Thyroid gland (tissue), 4 donors: ENCODE measurements around the gene BICDL1. TPM values are rescaled to one million over a fixed set of nuclear protein-coding genes. Genes with fewer than 3 reads are reported as not detected.
A peak's percentile ranks its signal among the peaks of the same experiment; 100 is the strongest.

Source experiments
- DNase-seq, 2 donors: peaks; one replicate each; pipeline ENCODE4 v3.0.0-alpha.2; 2019
- H3K27ac ChIP-seq, 3 donors: fragments of 200-600 bp; sonication (generic); 1 replicate in 2 of 3; 2 replicates in 1 of 3; pipeline ENCODE4 v1.5.1; 2016 to 2019; ENCODE audit warnings: mild to moderate bottlenecking in 1 of 3, moderate library complexity in 1 of 3
- H3K27me3 ChIP-seq: fragments of 200-600 bp; sonication (generic); one replicate; pipeline ENCODE4 v1.5.1; 2019
- H3K36me3 ChIP-seq, 2 donors: fragments of 200-600 bp; sonication (generic); one replicate each; pipeline ENCODE4 v1.5.1; 2016 to 2019
- H3K4me1 ChIP-seq, 2 donors: fragments of 200-600 bp; sonication (generic); one replicate each; pipeline ENCODE4 v1.5.1; 2017 to 2019
- H3K4me3 ChIP-seq, 3 donors: fragments of 200-600 bp; sonication (generic); replicated peaks in 1 of 3; 1 replicate in 2 of 3; 2 replicates in 1 of 3; pipeline ENCODE4 v1.5.1; 2016; ENCODE audit warnings: mild to moderate bottlenecking in 1 of 3
- H3K9me3 ChIP-seq: fragments of 200-600 bp; sonication (generic); one replicate; pipeline ENCODE4 v1.5.1; 2017
- CTCF ChIP-seq, 6 experiments: fragments of 200-600 bp in 3 of 6; fragments of 450-650 bp in 3 of 6; sonication (generic) in 3 of 6; IDR thresholded peaks; one replicate each; pipeline ENCODE4 v1.5.1; 2016 to 2019; ENCODE audit warnings: antibody characterized with exemption in 6 of 6, mild to moderate bottlenecking in 2 of 6, inconsistent platforms in 1 of 6, moderate library complexity in 1 of 6
- POLR2A ChIP-seq, 2 donors: fragments of 450-650 bp; IDR thresholded peaks; one replicate each; pipeline ENCODE4 v1.6.1; 2017; ENCODE audit warnings: antibody characterized with exemption in 2 of 2, mild to moderate bottlenecking in 2 of 2, moderate library complexity in 1 of 2
- WGBS, 2 donors: methylation state at CpG; one replicate each; pipeline ENCODE4 v1.1.5; 2017; 5-methylcytosine and 5-hydroxymethylcytosine counted together
- intact Hi-C: fragments of 100-400 bp; cut with DNase I; formaldehyde crosslinking; loops from one replicate; pipeline ENCODE4 v1.15.1; 2023
- total RNA-seq, 4 donors: library from RNA; depleted of rRNA; stranded (reverse); fragments of >200 nt; gene quantifications; one replicate each; pipeline ENCODE4 v1.2.3, GENCODE V29; 2016

Gene BICDL1
- total RNA-seq, 4 donors from 2014 or later, result 10.5 to 81.8 (median 48.1) TPM

GRCh38 chr12:120067901-120068300 is 78.9 kb downstream of the BICDL1 start:
- intact Hi-C loops, result no loop called here
- Histone ChIP-seq H3K36me3 (peaks cover 0 to 4% of the 10 kb centered on the region in 2 donors), H3K27me3 (no peaks in the 10 kb centered on the region), H3K9me3 (no peaks in the 10 kb centered on the region), H3K4me3 (no peak overlapping the region), H3K4me1 (peaks cover 30% of the 10 kb centered on the region in 2 donors), H3K27ac (no peak overlapping the region)
- WGBS, 2 donors, result 38 to 57% methylated on average over 3 of the region's 3 CpGs
- TF ChIP-seq CTCF (IDR thresholded peaks at IDR 0.05) (no peak), POLR2A (IDR thresholded peaks at IDR 0.05) (no peak)
- peak in 1 of 2 donors; percentile 27 for DNase-seq

- no peak for TF ChIP-seq CTCF (IDR thresholded peaks at IDR 0.05)
- no peak for TF ChIP-seq POLR2A (IDR thresholded peaks at IDR 0.05)
- WGBS, 2 donors, result 83 to 92% methylated on average over 5 of the region's 5 CpGs
- DNase-seq, result no peak
- Histone ChIP-seq H3K4me3 (no peak overlapping the region), H3K27ac (no peak overlapping the region), H3K4me1 (peaks cover 30% of the 10 kb centered on the region in 2 donors), H3K27me3 (no peaks in the 10 kb centered on the region), H3K36me3 (peaks cover 0 to 4% of the 10 kb centered on the region in 2 donors), H3K9me3 (no peaks in the 10 kb centered on the region)
- intact Hi-C loops, result no loop called here
Measured at GRCh38 chr12:120069278-120069677, 80.2 kb downstream of the BICDL1 start.

GRCh38 chr12:120071493-120072020 is 82.5 kb downstream of the BICDL1 start:
- Histone ChIP-seq H3K4me3 (no peak overlapping the region), H3K27me3 (no peaks in the 10 kb centered on the region), H3K27ac (no peak overlapping the region), H3K9me3 (no peaks in the 10 kb centered on the region), H3K4me1 (peaks cover 10 to 13% of the 10 kb centered on the region in 2 donors), H3K36me3 (peaks cover 0 to 4% of the 10 kb centered on the region in 2 donors)
- TF ChIP-seq POLR2A (IDR thresholded peaks at IDR 0.05) (no peak), CTCF (IDR thresholded peaks at IDR 0.05) (no peak)
- no peak for DNase-seq
- intact Hi-C loops, result no loop called here
- WGBS, 2 donors, result 94 to 97% methylated on average over 6 of the region's 6 CpGs

GRCh38 chr12:120072472-120073249 is 83.6 kb downstream of the BICDL1 start:
- H3K4me3 ChIP-seq, result no peak overlapping the region

More at GRCh38 chr12:120072472-120073249, 83.6 kb downstream of the BICDL1 start:
- Histone ChIP-seq H3K36me3 (peaks cover 0 to 4% of the 10 kb centered on the region in 2 donors), H3K9me3 (no peaks in the 10 kb centered on the region), H3K27me3 (no peaks in the 10 kb centered on the region), H3K27ac (no peak overlapping the region), H3K4me1 (peaks cover 6% of the 10 kb centered on the region in 2 donors)
- intact Hi-C loops, result no loop called here
- TF ChIP-seq CTCF (IDR thresholded peaks at IDR 0.05), result no peak
- no peak for TF ChIP-seq POLR2A (IDR thresholded peaks at IDR 0.05)
- WGBS, 2 donors, result 91% methylated on average over 18 of the region's 18 CpGs
- no peak for DNase-seq
